Measurements from ENCODE around the gene C16orf87.

GRCh38 chr16:46751381-46751780 is 79.6 kb downstream of the C16orf87 start:
- TF ChIP-seq CTCF (IDR thresholded peaks at IDR 0.05) (no peak), POLR2A (IDR thresholded peaks at IDR 0.05) (no peak)
